Keratinocyte (primary cell): ENCODE measurements around the gene KRT37.

ENCODE experiments used
- CTCF ChIP-seq, 3 experiments: IDR thresholded peaks in 1 of 3; conservative IDR thresholded peaks in 1 of 3; optimal IDR thresholded peaks in 1 of 3; 2 replicates in 2 of 3; 3 replicates in 1 of 3; pipeline versions ENCODE3 to v1.5.1; 2011; ENCODE audit warnings: low read length in 3 of 3, mild to moderate bottlenecking in 3 of 3, moderate library complexity in 2 of 3, control low read depth in 1 of 3, inconsistent platforms in 1 of 3; ENCODE audit not compliant: insufficient read depth in 2 of 3; ENCODE audit errors: extremely low read depth in 1 of 3
- EZH2 ChIP-seq: IDR thresholded peaks from one replicate; pipeline ENCODE4 v1.6.1; 2012; ENCODE audit warnings: inconsistent platforms, mild to moderate bottlenecking, low read length, moderate library complexity

GRCh38 chr17:41393294-41393693 lies 31.1 kb downstream of the KRT37 start:
- TF ChIP-seq CTCF (optimal IDR thresholded peaks at IDR 0.05 in 1 of 3, IDR thresholded peaks at IDR 0.05 in 1 of 3, conservative IDR thresholded peaks at IDR 0.05 in 1 of 3; ENCODE audit: extremely low read depth in 1 of 3, insufficient read depth in 2 of 3, low read length in 3 of 3) (no peak), EZH2 (no peak)
